Right lobe of liver (tissue), 4 donors: Measurements from ENCODE around the gene SPINT3.

Experiments
- CTCF ChIP-seq, 4 donors: fragments of 200-600 bp in 3 of 4; fragments of 450-650 bp in 1 of 4; IDR thresholded peaks; one replicate each; pipeline versions ENCODE4 v1.5.1 to v1.8.0; 2016 to 2022; ENCODE audit warnings: antibody characterized with exemption in 4 of 4, mild to moderate bottlenecking in 2 of 4
- POLR2A ChIP-seq: fragments of 450-650 bp; IDR thresholded peaks from one replicate; pipeline ENCODE4 v1.6.1; 2017; ENCODE audit warnings: antibody characterized with exemption, mild to moderate bottlenecking
- donor health status: DM: no; HTN: no; CAD: no.
- donor health status: DM: no; HTN: no; CAD: no.
- donor health status: DM: no; HTN: yes; CAD: no.

- TF ChIP-seq CTCF (IDR thresholded peaks at IDR 0.05) (no peak), POLR2A (no peak)
Observed at GRCh38 chr20:45489083-45489531, 26.3 kb downstream of the SPINT3 start.
